NT2/D1 (cell line): Measurements from ENCODE around the gene CLDN1.

Experiments used
- SUZ12 ChIP-seq: IDR thresholded peaks from 2 replicates; pipeline ENCODE4 v1.6.1; 2011; ENCODE audit not compliant: insufficient read length, insufficient read depth; ENCODE audit errors: extremely low read depth
- YY1 ChIP-seq: IDR thresholded peaks from 2 replicates; pipeline ENCODE4 v1.6.1; 2011; ENCODE audit not compliant: insufficient read length, insufficient read depth
- ZNF274 ChIP-seq: IDR thresholded peaks from 2 replicates; pipeline ENCODE4 v1.6.1; 2011; ENCODE audit warnings: mild to moderate bottlenecking, low read depth, low read length

GRCh38 chr3:190309414-190309813, 12.8 kb downstream of the CLDN1 start:
- TF ChIP-seq SUZ12 (no peak), YY1 (no peak), ZNF274 (no peak)
